IMR-90 (cell line): ENCODE results near the gene COMP. TPM values are rescaled to one million over a fixed set of nuclear protein-coding genes. Genes with fewer than 3 reads are reported as not detected.
A peak's percentile ranks its signal among the peaks of the same experiment; 100 is the strongest.

Experiments used
- ATAC-seq: fragments of 200-7000 bp; cut with Tn5 transposase; 2 replicates; pipeline ENCODE4 v1.9.1; 2020; ENCODE audit warnings: low read depth, mild to moderate bottlenecking, moderate library complexity
- BruUV-seq: library from RNA; stranded (reverse); fragments of 400-500 nt; replicated peaks from 2 replicates; lab custom pipeline; 2021; lab: Mats Ljungman, UMichigan
- CTCF ChIA-PET: fragments of 300-600 bp; formaldehyde crosslinking; extraction: SDS; loops from one replicate; lab custom pipeline; 2021; ENCODE audit warnings: antibody characterized with exemption; lab: Yijun Ruan, JAX
- POLR2A ChIA-PET: fragments of 300-600 bp; sonication (Branson Sonifier 250); formaldehyde crosslinking; loops from one replicate; lab custom pipeline; 2022; ENCODE audit warnings: antibody characterized with exemption; ENCODE audit not compliant: unreplicated experiment; lab: Charles Lee
- DNase-seq: peaks from one replicate; pipeline ENCODE4 v3.0.0; 2013
- H2AFZ ChIP-seq: replicated peaks from 2 replicates; pipeline ENCODE3; 2013; ENCODE audit warnings: low read length, mild to moderate bottlenecking; ENCODE audit not compliant: poor library complexity
- H2AK5ac ChIP-seq: 2 replicates; pipeline ENCODE4 v1.6.1; 2013; ENCODE audit warnings: low read depth, low read length, inconsistent platforms
- H2AK9ac ChIP-seq: replicated peaks from 2 replicates; pipeline ENCODE3; 2013; ENCODE audit warnings: mild to moderate bottlenecking, low read depth, low read length, moderate library complexity; ENCODE audit not compliant: poor library complexity
- H2BK120ac ChIP-seq: 2 replicates; pipeline ENCODE4 v1.6.1; 2013; ENCODE audit warnings: low read depth, low read length, inconsistent platforms
- H2BK15ac ChIP-seq: 3 replicates; pipeline ENCODE4 v1.6.1; 2013; ENCODE audit warnings: low read depth, low read length, inconsistent platforms
- H2BK20ac ChIP-seq: 2 replicates; pipeline ENCODE4 v1.6.1; 2013; ENCODE audit warnings: low read depth, mild to moderate bottlenecking, inconsistent platforms, low read length, moderate library complexity
- H2BK5ac ChIP-seq: 2 replicates; pipeline ENCODE4 v1.6.1; 2013; ENCODE audit warnings: mild to moderate bottlenecking, low read depth, low read length, inconsistent platforms; ENCODE audit not compliant: poor library complexity, severe bottlenecking
- H3K14ac ChIP-seq: replicated peaks from 2 replicates; pipeline ENCODE4 v1.6.1; 2013; ENCODE audit warnings: low read depth, low read length, inconsistent platforms
- H3K18ac ChIP-seq: 2 replicates; pipeline ENCODE4 v1.6.1; 2013; ENCODE audit warnings: low read depth, low read length, control low read depth
- H3K23ac ChIP-seq: 2 replicates; pipeline ENCODE4 v1.6.1; 2013; ENCODE audit warnings: low read depth, low read length, inconsistent platforms
- H3K27ac ChIP-seq: 2 replicates; pipeline ENCODE4 v1.5.1; 2013; ENCODE audit warnings: mild to moderate bottlenecking, control low read depth, low read length; ENCODE audit not compliant: insufficient read depth
- H3K27me3 ChIP-seq: 2 replicates; pipeline ENCODE4 v1.6.1; 2013; ENCODE audit warnings: low read length; ENCODE audit not compliant: control insufficient read depth, insufficient read depth
- H3K36me3 ChIP-seq: 2 replicates; pipeline ENCODE4 v1.6.1; 2013; ENCODE audit warnings: low read length, mixed read lengths; ENCODE audit not compliant: control insufficient read depth, insufficient read depth
- H3K4ac ChIP-seq: 2 replicates; pipeline ENCODE4 v1.6.1; 2013; ENCODE audit warnings: low read depth, low read length, inconsistent platforms
- H3K4me1 ChIP-seq: 2 replicates; pipeline ENCODE4 v1.6.1; 2013; ENCODE audit warnings: low read length, mixed read lengths; ENCODE audit not compliant: control insufficient read depth, insufficient read depth
- H3K4me2 ChIP-seq: 2 replicates; pipeline ENCODE4 v1.6.1; 2013; ENCODE audit warnings: low read depth, mild to moderate bottlenecking, control low read depth, low read length, moderate library complexity
- H3K4me3 ChIP-seq: 2 replicates; pipeline ENCODE4 v1.5.1; 2013; ENCODE audit warnings: low read depth, mild to moderate bottlenecking, control low read depth, low read length, moderate library complexity; ENCODE audit not compliant: insufficient read depth
- H3K56ac ChIP-seq: 2 replicates; pipeline ENCODE4 v1.6.1; 2013; ENCODE audit warnings: low read length, inconsistent platforms; ENCODE audit not compliant: insufficient read depth; ENCODE audit errors: extremely low read depth
- H3K79me1 ChIP-seq, 2 experiments: 2 replicates each; pipeline ENCODE4 v1.6.1; 2013; ENCODE audit warnings: low read length in 2 of 2, inconsistent platforms in 1 of 2, low read depth in 1 of 2
- H3K9ac ChIP-seq: 2 replicates; pipeline ENCODE4 v1.6.1; 2013; ENCODE audit warnings: low read depth, low read length, control low read depth
- H3K9me1 ChIP-seq: 2 replicates; pipeline ENCODE4 v1.6.1; 2013; ENCODE audit warnings: low read length, inconsistent platforms; ENCODE audit not compliant: insufficient read depth
- H3K9me3 ChIP-seq: 2 replicates; pipeline ENCODE4 v1.6.1; 2013; ENCODE audit warnings: low read length; ENCODE audit not compliant: control insufficient read depth, insufficient read depth
- H4K20me1 ChIP-seq: 2 replicates; pipeline ENCODE4 v1.6.1; 2013; ENCODE audit warnings: low read length, inconsistent platforms; ENCODE audit not compliant: insufficient read depth
- H4K5ac ChIP-seq: 2 replicates; pipeline ENCODE4 v1.6.1; 2013; ENCODE audit warnings: mild to moderate bottlenecking, low read depth, low read length, control low read depth
- H4K8ac ChIP-seq, 2 experiments: 2 replicates each; pipeline ENCODE4 v1.6.1; 2013; ENCODE audit warnings: low read depth in 2 of 2, low read length in 2 of 2, control low read depth in 1 of 2, inconsistent platforms in 1 of 2
- H4K91ac ChIP-seq: 2 replicates; pipeline ENCODE4 v1.6.1; 2013; ENCODE audit warnings: low read depth, low read length, inconsistent platforms; ENCODE audit not compliant: insufficient read depth
- BHLHE40 ChIP-seq: fragments of 150-350 bp; IDR thresholded peaks from 2 replicates; pipeline ENCODE4 v1.6.1; 2016; ENCODE audit warnings: mild to moderate bottlenecking, low read depth, low read length
- CEBPB ChIP-seq: IDR thresholded peaks from 2 replicates; pipeline ENCODE4 v1.6.1; 2012; ENCODE audit warnings: low read depth, low read length, improper control_type of control experiment
- CHD1 ChIP-seq: IDR thresholded peaks from 2 replicates; pipeline ENCODE4 v1.6.1; 2012; ENCODE audit warnings: low read depth, low read length, improper control_type of control experiment
- ELK1 ChIP-seq: fragments of 150-350 bp; IDR thresholded peaks from 2 replicates; pipeline ENCODE4 v1.6.1; 2016; ENCODE audit warnings: low read depth, mild to moderate bottlenecking, low read length, moderate library complexity, borderline replicate concordance
- FOS ChIP-seq: fragments of 150-350 bp; IDR thresholded peaks from 2 replicates; pipeline ENCODE4 v1.6.1; 2016; ENCODE audit warnings: low read depth, low read length
- MAFK ChIP-seq: IDR thresholded peaks from 2 replicates; pipeline ENCODE4 v1.6.1; 2012; ENCODE audit warnings: low read depth, low read length, improper control_type of control experiment
- MAZ ChIP-seq: IDR thresholded peaks from 2 replicates; pipeline ENCODE4 v1.6.1; 2012; ENCODE audit warnings: low read depth, mild to moderate bottlenecking, low read length, improper control_type of control experiment, moderate library complexity, borderline replicate concordance
- MXI1 ChIP-seq: IDR thresholded peaks from 2 replicates; pipeline ENCODE4 v1.6.1; 2012; ENCODE audit warnings: low read depth, mild to moderate bottlenecking, low read length, moderate library complexity, borderline replicate concordance
- NFE2L2 ChIP-seq: fragments of 150-350 bp; IDR thresholded peaks from 2 replicates; pipeline ENCODE4 v1.6.1; 2016; ENCODE audit warnings: low read depth, mild to moderate bottlenecking, low read length
- POLR2A ChIP-seq: IDR thresholded peaks from 2 replicates; pipeline ENCODE4 v1.6.1; 2012; ENCODE audit warnings: mild to moderate bottlenecking, low read depth, low read length
- RAD21 ChIP-seq: IDR thresholded peaks from 2 replicates; pipeline ENCODE4 v1.6.1; 2012; ENCODE audit warnings: low read length, improper control_type of control experiment
- RCOR1 ChIP-seq: IDR thresholded peaks from 2 replicates; pipeline ENCODE4 v1.6.1; 2012; ENCODE audit warnings: mild to moderate bottlenecking, low read length, improper control_type of control experiment; ENCODE audit not compliant: insufficient replicate concordance
- RFX5 ChIP-seq: IDR thresholded peaks from 2 replicates; pipeline ENCODE4 v1.8.0; 2012; ENCODE audit warnings: low read depth, mild to moderate bottlenecking, low read length, moderate library complexity
- SMC3 ChIP-seq: fragments of 150-350 bp; IDR thresholded peaks from 2 replicates; pipeline ENCODE4 v1.6.1; 2016; ENCODE audit warnings: low read depth, mild to moderate bottlenecking, antibody characterized with exemption, low read length, moderate library complexity
- WGBS, 2 experiments: methylation state at CpG; one replicate each; pipeline versions ENCODE4 v1.1.5 to v1.1.7; 2013; ENCODE audit warnings: missing lambda C conversion rate in 2 of 2; ENCODE audit not compliant: insufficient read length in 1 of 2; ENCODE audit errors: extremely low coverage in 2 of 2; 5-methylcytosine and 5-hydroxymethylcytosine counted together
- dilution Hi-C: fragments of 300-500 bp; cut with HindIII; formaldehyde crosslinking; loops from one replicate; pipeline ENCODE4 v1.14.3; 2018; ENCODE audit warnings: low sequenced_read_pairs; ENCODE audit not compliant: unreplicated experiment
- in situ Hi-C: fragments of 300-500 bp; cut with MboI; formaldehyde crosslinking; loops from 3 replicates; pipeline ENCODE4 v1.14.3; 2019; ENCODE audit warnings: low sequenced_read_pairs, inconsistent platforms, mixed read lengths
- intact Hi-C: fragments of 100-400 bp; cut with micrococcal nuclease; formaldehyde crosslinking; loops from 2 replicates; pipeline ENCODE4 v1.10.0; 2022
- polyA plus RNA-seq, 3 experiments: library from polyadenylated mRNA; depleted of rRNA; stranded (reverse); fragments of >200 nt; gene quantifications; 2 replicates each; pipeline ENCODE4 v1.2.3, GENCODE V29; 2012; ENCODE audit warnings: low replicate concordance in 1 of 3
- total RNA-seq: library from RNA; depleted of rRNA; stranded (reverse); fragments of >200 nt; gene quantifications from 2 replicates; pipeline ENCODE4 v1.2.3, GENCODE V29; 2012
- TF ChIP-seq, protein P1 (sequence below): fragments of 150-350 bp; IDR thresholded peaks from 2 replicates; pipeline ENCODE4 v1.6.1; 2017; ENCODE audit warnings: mild to moderate bottlenecking, antibody characterized with exemption, low read length, low read depth
- TF ChIP-seq, protein P2 (sequence below): conservative IDR thresholded peaks from 2 replicates; pipeline ENCODE4 v1.5.1; 2012; ENCODE audit warnings: mild to moderate bottlenecking, low read depth, low read length, improper control_type of control experiment

Gene COMP
- total and polyA plus RNA-seq, 2 of the 4 experiments (the other 2 are of a cell fraction), result under 0.01 to 0.43 TPM

GRCh38 chr19:18802354-18802753, 11.2 kb upstream of the COMP start:
- Histone ChIP-seq H3K4me2 (no peak overlapping the region), H3K4me3 (no peak overlapping the region), H3K27me3 (peaks cover 38% of the 10 kb centered on the region), H3K18ac (no peak overlapping the region), H3K4ac (no peak overlapping the region), H3K9me1 (no peaks in the 10 kb centered on the region), H2BK120ac (no peak overlapping the region), H4K5ac (no peak overlapping the region), H2AFZ (no peak overlapping the region), H2AK9ac (peak overlapping the region; percentile 42), H3K9me3 (peaks cover 9% of the 10 kb centered on the region; the same call in 1 of the 2 replicates), H2BK5ac (no peak overlapping the region), H3K23ac (no peak overlapping the region), H3K27ac (no peak overlapping the region), H3K56ac (no peak overlapping the region), H3K14ac (no peak overlapping the region), H3K79me1 (no peaks in the 10 kb centered on the region), H4K91ac (no peak overlapping the region), H4K8ac (no peak overlapping the region), H2BK15ac (no peak overlapping the region), H2AK5ac (no peak overlapping the region), H3K4me1 (no peaks in the 10 kb centered on the region), H2BK20ac (no peak overlapping the region), H3K36me3 (no peaks in the 10 kb centered on the region), H4K20me1 (no peaks in the 10 kb centered on the region), H3K9ac (no peak overlapping the region)
- BruUV-seq, result no TSS peak
- TF ChIP-seq ELK1, result no peak
- no peak for TF ChIP-seq RFX5
- no peak for TF ChIP-seq MAZ
- no peak for TF ChIP-seq MAFK
- TF ChIP-seq, protein P1, sequence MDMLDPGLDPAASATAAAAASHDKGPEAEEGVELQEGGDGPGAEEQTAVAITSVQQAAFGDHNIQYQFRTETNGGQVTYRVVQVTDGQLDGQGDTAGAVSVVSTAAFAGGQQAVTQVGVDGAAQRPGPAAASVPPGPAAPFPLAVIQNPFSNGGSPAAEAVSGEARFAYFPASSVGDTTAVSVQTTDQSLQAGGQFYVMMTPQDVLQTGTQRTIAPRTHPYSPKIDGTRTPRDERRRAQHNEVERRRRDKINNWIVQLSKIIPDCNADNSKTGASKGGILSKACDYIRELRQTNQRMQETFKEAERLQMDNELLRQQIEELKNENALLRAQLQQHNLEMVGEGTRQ, result no peak
- no peak for TF ChIP-seq FOS
- TF ChIP-seq CEBPB, result no peak
- no peak for TF ChIP-seq BHLHE40
- TF ChIP-seq RCOR1, result no peak
- TF ChIP-seq NFE2L2, result no peak
- no peak for TF ChIP-seq CHD1
- TF ChIP-seq, protein P2, sequence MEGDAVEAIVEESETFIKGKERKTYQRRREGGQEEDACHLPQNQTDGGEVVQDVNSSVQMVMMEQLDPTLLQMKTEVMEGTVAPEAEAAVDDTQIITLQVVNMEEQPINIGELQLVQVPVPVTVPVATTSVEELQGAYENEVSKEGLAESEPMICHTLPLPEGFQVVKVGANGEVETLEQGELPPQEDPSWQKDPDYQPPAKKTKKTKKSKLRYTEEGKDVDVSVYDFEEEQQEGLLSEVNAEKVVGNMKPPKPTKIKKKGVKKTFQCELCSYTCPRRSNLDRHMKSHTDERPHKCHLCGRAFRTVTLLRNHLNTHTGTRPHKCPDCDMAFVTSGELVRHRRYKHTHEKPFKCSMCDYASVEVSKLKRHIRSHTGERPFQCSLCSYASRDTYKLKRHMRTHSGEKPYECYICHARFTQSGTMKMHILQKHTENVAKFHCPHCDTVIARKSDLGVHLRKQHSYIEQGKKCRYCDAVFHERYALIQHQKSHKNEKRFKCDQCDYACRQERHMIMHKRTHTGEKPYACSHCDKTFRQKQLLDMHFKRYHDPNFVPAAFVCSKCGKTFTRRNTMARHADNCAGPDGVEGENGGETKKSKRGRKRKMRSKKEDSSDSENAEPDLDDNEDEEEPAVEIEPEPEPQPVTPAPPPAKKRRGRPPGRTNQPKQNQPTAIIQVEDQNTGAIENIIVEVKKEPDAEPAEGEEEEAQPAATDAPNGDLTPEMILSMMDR, result no peak
- no peak for TF ChIP-seq MXI1
- no peak for TF ChIP-seq POLR2A
- no peak for TF ChIP-seq RAD21
- TF ChIP-seq SMC3, result no peak
- intact Hi-C loops, result no loop called here
- no peak for DNase-seq
- in situ Hi-C loops, result no loop called here
- POLR2A ChIA-PET, result no interaction called here
- no CpG with 5 or more reads among the region's 11 CpGs for WGBS, 2 experiments
- dilution Hi-C loops, result no loop called here
- CTCF ChIA-PET, result no interaction called here
- ATAC-seq, result no peak
